CD4-positive, alpha-beta T cell (primary cell): Measurements from ENCODE around the gene TES. TPM values are rescaled to one million over a fixed set of nuclear protein-coding genes. Genes with fewer than 3 reads are reported as not detected.

Experiments
- ATAC-seq: fragments of 200-7000 bp; cut with Tn5 transposase; one replicate; pipeline ENCODE4 v1.10.0; 2022; ENCODE audit warnings: mild to moderate bottlenecking; ENCODE audit not compliant: poor library complexity
- CTCF ChIA-PET: fragments of 350-600 bp; sonication (Branson Sonifier 250); formaldehyde crosslinking; loops from one replicate; lab custom pipeline; 2021; ENCODE audit warnings: antibody characterized with exemption, inconsistent platforms; lab: Charles Lee
- POLR2A ChIA-PET: fragments of 350-600 bp; sonication (Branson Sonifier 250); formaldehyde crosslinking; loops from one replicate; lab custom pipeline; 2021; ENCODE audit warnings: antibody characterized with exemption, inconsistent platforms; lab: Charles Lee
- DNase-seq, 14 experiments: peaks; one replicate each; pipeline ENCODE4 v3.0.0-alpha.2; 2013 to 2020; ENCODE audit warnings: mixed read lengths in 2 of 14
- H3K27ac ChIP-seq, 2 donors: one replicate each; pipeline versions ENCODE4 v1.5.1 to v1.7.0; 2013; ENCODE audit warnings: low read length in 2 of 2, low read depth in 1 of 2, mild to moderate bottlenecking in 1 of 2
- H3K27me3 ChIP-seq, 2 experiments: 1 replicate in 1 of 2; 2 replicates in 1 of 2; pipeline versions ENCODE4 v1.6.1 to v1.7.0; 2013; ENCODE audit warnings: low read length in 2 of 2, control low read depth in 1 of 2, mild to moderate bottlenecking in 1 of 2, moderate library complexity in 1 of 2; ENCODE audit not compliant: insufficient read depth in 2 of 2, control insufficient read depth in 1 of 2
- H3K36me3 ChIP-seq: one replicate; pipeline ENCODE4 v1.6.1; 2013; ENCODE audit warnings: low read length, control low read depth; ENCODE audit not compliant: insufficient read depth
- H3K4me1 ChIP-seq: one replicate; pipeline ENCODE4 v1.6.1; 2013; ENCODE audit warnings: low read length, control low read depth; ENCODE audit not compliant: insufficient read depth
- H3K4me3 ChIP-seq: one replicate; pipeline ENCODE4 v1.5.1; 2013; ENCODE audit warnings: mild to moderate bottlenecking, low read length, moderate library complexity
- H3K9me3 ChIP-seq, 2 experiments: 1 replicate in 1 of 2; 2 replicates in 1 of 2; pipeline versions ENCODE4 v1.6.1 to v1.7.0; 2013; ENCODE audit warnings: low read length in 2 of 2, mild to moderate bottlenecking in 2 of 2, control low read depth in 1 of 2, moderate library complexity in 1 of 2; ENCODE audit not compliant: control insufficient read depth in 1 of 2, insufficient read depth in 1 of 2
- H3K27ac Mint-ChIP-seq: one replicate; pipeline ENCODE4 v1.8.0; 2020; ENCODE audit warnings: mixed read lengths
- H3K27me3 Mint-ChIP-seq: one replicate; pipeline ENCODE4 v1.8.0; 2021; ENCODE audit warnings: mixed read lengths
- H3K36me3 Mint-ChIP-seq: one replicate; pipeline ENCODE4 v1.8.0; 2021; ENCODE audit warnings: low read depth, mixed read lengths
- H3K4me1 Mint-ChIP-seq: one replicate; pipeline ENCODE4 v1.8.0; 2021; ENCODE audit warnings: low read depth, mixed read lengths
- H3K4me3 Mint-ChIP-seq: one replicate; pipeline ENCODE4 v1.8.0; 2020; ENCODE audit warnings: mild to moderate bottlenecking, mixed read lengths
- H3K9me3 Mint-ChIP-seq: one replicate; pipeline ENCODE4 v1.8.0; 2020; ENCODE audit warnings: mixed read lengths
- CTCF ChIP-seq: fragments of 200-600 bp; IDR thresholded peaks from one replicate; pipeline ENCODE4 v1.8.0; 2022; ENCODE audit warnings: antibody characterized with exemption, mild to moderate bottlenecking
- intact Hi-C, 2 experiments: fragments of 100-400 bp; cut with DNase I in 1 of 2; cut with micrococcal nuclease in 1 of 2; formaldehyde crosslinking; loops; one replicate each; pipeline versions ENCODE4 v1.15.1 to v1.9.0; 2023 to 2025; cut with DNase I, micrococcal nuclease
- total RNA-seq, 174 experiments: library from RNA in 2 of 174; stranded (reverse) in 2 of 174; gene quantifications; one replicate each; pipeline ENCODE4 v1.2.3 and lab custom pipeline; 2021 to 2026

Gene TES
- total RNA-seq, 2 experiments from 2014 or later: 114 to 120 TPM

GRCh38 chr7:116273283-116273917 lies 63.1 kb downstream of the TES start:
- no peak overlapping the region for H3K4me3 Mint-ChIP-seq
- Histone ChIP-seq H3K4me1 (no peaks in the 10 kb centered on the region), H3K4me3 (no peak overlapping the region), H3K27me3 (peaks cover 0 to 3% of the 10 kb centered on the region in 2 experiments), H3K27ac (no peak overlapping the region), H3K9me3 (no peaks in the 10 kb centered on the region), H3K36me3 (no peaks in the 10 kb centered on the region)
- peaks cover 45% of the 10 kb centered on the region for H3K27me3 Mint-ChIP-seq
- no peaks in the 10 kb centered on the region for H3K9me3 Mint-ChIP-seq
- no peaks in the 10 kb centered on the region for H3K36me3 Mint-ChIP-seq
- intact Hi-C loops: no loop called here
- H3K27ac Mint-ChIP-seq: no peak overlapping the region
- POLR2A ChIA-PET: no interaction called here
- ATAC-seq: no peak
- TF ChIP-seq CTCF: no peak
- CTCF ChIA-PET: no interaction called here
- DNase-seq: no peak
- no peaks in the 10 kb centered on the region for H3K4me1 Mint-ChIP-seq

GRCh38 chr7:116273918-116274301 lies 63.6 kb downstream of the TES start:
- no peak overlapping the region for H3K27ac Mint-ChIP-seq
- POLR2A ChIA-PET: no interaction called here
- no peak overlapping the region for H3K27ac ChIP-seq
- intact Hi-C loops: no loop called here
- DNase-seq (no peak), ATAC-seq (no peak)
- H3K4me3 ChIP-seq: no peak overlapping the region
- H3K9me3 ChIP-seq: no peaks in the 10 kb centered on the region
- no peaks in the 10 kb centered on the region for H3K36me3 Mint-ChIP-seq
- CTCF ChIA-PET: interaction anchor here (0.5 kb wide), 1 partner anchor 121 kb away, joined by 3 read pairs; no protein-coding TSS in a partner anchor
- no peaks in the 10 kb centered on the region for H3K4me1 ChIP-seq
- no peaks in the 10 kb centered on the region for H3K4me1 Mint-ChIP-seq
- no peak for TF ChIP-seq CTCF
- peaks cover 42% of the 10 kb centered on the region for H3K27me3 Mint-ChIP-seq
- H3K9me3 Mint-ChIP-seq: no peaks in the 10 kb centered on the region
- no peak overlapping the region for H3K4me3 Mint-ChIP-seq
- no peaks in the 10 kb centered on the region for H3K27me3 ChIP-seq
- no peaks in the 10 kb centered on the region for H3K36me3 ChIP-seq

- H3K4me3 Mint-ChIP-seq: no peak overlapping the region
- TF ChIP-seq CTCF: no peak
- ATAC-seq: no peak
- CTCF ChIA-PET: no interaction called here
- Histone ChIP-seq H3K4me1 (no peaks in the 10 kb centered on the region), H3K27me3 (peaks cover 0 to 6% of the 10 kb centered on the region in 2 experiments), H3K36me3 (no peaks in the 10 kb centered on the region), H3K4me3 (no peak overlapping the region), H3K27ac (no peak overlapping the region), H3K9me3 (no peaks in the 10 kb centered on the region)
- H3K9me3 Mint-ChIP-seq: no peaks in the 10 kb centered on the region
- H3K27ac Mint-ChIP-seq: no peak overlapping the region
- POLR2A ChIA-PET: no interaction called here
- H3K27me3 Mint-ChIP-seq: peaks cover 36% of the 10 kb centered on the region
- no peaks in the 10 kb centered on the region for H3K4me1 Mint-ChIP-seq
- DNase-seq: no peak
- intact Hi-C loops: no loop called here
- no peaks in the 10 kb centered on the region for H3K36me3 Mint-ChIP-seq
Observed at GRCh38 chr7:116277070-116277469, 66.7 kb downstream of the TES start.
